Mucosa of descending colon (tissue), 3 donors: ENCODE data around the gene ANO10. TPM values are rescaled to one million over a fixed set of nuclear protein-coding genes. Genes with fewer than 3 reads are reported as not detected.
"Not testable (repeated sequence)": the region's sequence is repeated elsewhere in the genome, so short reads cannot be mapped to it uniquely, and the experiment has no call there.

Source experiments
- ATAC-seq: fragments of 200-7000 bp; cut with Tn5 transposase; one replicate; pipeline ENCODE4 v1.9.1; 2020; ENCODE audit warnings: mild to moderate bottlenecking, moderate library complexity
- DNase-seq, 3 donors: peaks; one replicate each; pipeline ENCODE4 v3.0.0-alpha.2; 2020
- H3K36me3 ChIP-seq: fragments of 200-600 bp; one replicate; pipeline ENCODE4 v1.8.0; 2021; ENCODE audit warnings: low read depth, mild to moderate bottlenecking
- H3K4me1 ChIP-seq: fragments of 200-600 bp; one replicate; pipeline ENCODE4 v1.8.0; 2021; ENCODE audit warnings: low read depth, mild to moderate bottlenecking
- H3K4me3 ChIP-seq: fragments of 200-600 bp; one replicate; pipeline ENCODE4 v1.8.0; 2021; ENCODE audit warnings: mild to moderate bottlenecking
- H3K9me3 ChIP-seq: fragments of 200-600 bp; one replicate; pipeline ENCODE4 v1.8.0; 2021; ENCODE audit warnings: mild to moderate bottlenecking
- intact Hi-C, 2 donors: fragments of 100-400 bp; cut with DNase I in 1 of 2; cut with micrococcal nuclease in 1 of 2; formaldehyde crosslinking; loops; one replicate each; pipeline versions ENCODE4 v1.11.0 to v1.11.1; 2022; cut with DNase I, micrococcal nuclease
- total RNA-seq, 3 donors: library from RNA; stranded (reverse); fragmentation: NEBNext Ultra II Directional in 2 of 3; extraction: Animal tissue kit (Norgen Biotek cat#: 25700) in 2 of 3; gene quantifications; one replicate each; pipeline versions ENCODE4 v1.2.1 to v1.2.4, GENCODE V29; 2021 to 2023
- TF ChIP-seq, protein P1 (sequence below): fragments of 200-600 bp; IDR thresholded peaks from one replicate; pipeline ENCODE4 v1.8.0; 2022; ENCODE audit warnings: antibody characterized with exemption, mild to moderate bottlenecking
- donor health status: DM: no; HTN: no; CAD: no; lungs with moderate emphysema.
- donor health status: DM: no; HTN: no; CAD: no.
- donor health status: DM: no; HTN: yes; CAD: no.

Gene ANO10
- total RNA-seq, 3 donors from 2014 or later, result 46.6 to 100.0 (median 64.1) TPM

- ATAC-seq (no peak), DNase-seq (no peak)
- no peak overlapping the region for H3K4me3 ChIP-seq
- intact Hi-C loops, result no loop called here
- TF ChIP-seq, protein P1, sequence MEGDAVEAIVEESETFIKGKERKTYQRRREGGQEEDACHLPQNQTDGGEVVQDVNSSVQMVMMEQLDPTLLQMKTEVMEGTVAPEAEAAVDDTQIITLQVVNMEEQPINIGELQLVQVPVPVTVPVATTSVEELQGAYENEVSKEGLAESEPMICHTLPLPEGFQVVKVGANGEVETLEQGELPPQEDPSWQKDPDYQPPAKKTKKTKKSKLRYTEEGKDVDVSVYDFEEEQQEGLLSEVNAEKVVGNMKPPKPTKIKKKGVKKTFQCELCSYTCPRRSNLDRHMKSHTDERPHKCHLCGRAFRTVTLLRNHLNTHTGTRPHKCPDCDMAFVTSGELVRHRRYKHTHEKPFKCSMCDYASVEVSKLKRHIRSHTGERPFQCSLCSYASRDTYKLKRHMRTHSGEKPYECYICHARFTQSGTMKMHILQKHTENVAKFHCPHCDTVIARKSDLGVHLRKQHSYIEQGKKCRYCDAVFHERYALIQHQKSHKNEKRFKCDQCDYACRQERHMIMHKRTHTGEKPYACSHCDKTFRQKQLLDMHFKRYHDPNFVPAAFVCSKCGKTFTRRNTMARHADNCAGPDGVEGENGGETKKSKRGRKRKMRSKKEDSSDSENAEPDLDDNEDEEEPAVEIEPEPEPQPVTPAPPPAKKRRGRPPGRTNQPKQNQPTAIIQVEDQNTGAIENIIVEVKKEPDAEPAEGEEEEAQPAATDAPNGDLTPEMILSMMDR, result no peak
- peaks cover 3% of the 10 kb centered on the region for H3K9me3 ChIP-seq
- H3K4me1 ChIP-seq, result peaks cover 4% of the 10 kb centered on the region
- H3K36me3 ChIP-seq, result no peaks in the 10 kb centered on the region
Observed at GRCh38 chr3:43597961-43598360, 23.9 kb downstream of the ANO10 start.

DNA sequence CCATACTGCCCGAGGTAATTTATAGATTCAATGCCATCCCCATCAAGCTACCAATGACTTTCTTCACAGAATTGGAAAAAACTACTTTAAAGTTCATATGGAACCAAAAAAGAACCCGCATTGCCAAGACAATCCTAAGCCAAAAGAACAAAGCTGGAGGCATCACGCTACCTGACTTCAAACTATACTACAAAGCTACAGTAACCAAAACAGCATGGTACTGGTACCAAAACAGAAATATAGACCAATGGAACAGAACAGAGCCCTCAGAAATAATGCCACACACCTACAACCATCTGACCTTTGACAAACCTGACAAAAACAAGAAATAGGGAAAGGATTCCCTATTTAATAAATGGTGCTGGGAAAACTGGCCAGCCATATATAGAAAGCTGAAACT lies 25.6 kb downstream of the ANO10 start:
- H3K9me3 ChIP-seq, intact Hi-C loops, H3K4me1 ChIP-seq, DNase-seq, H3K4me3 ChIP-seq, ATAC-seq, H3K36me3 ChIP-seq: not testable (repeated sequence)

DNA sequence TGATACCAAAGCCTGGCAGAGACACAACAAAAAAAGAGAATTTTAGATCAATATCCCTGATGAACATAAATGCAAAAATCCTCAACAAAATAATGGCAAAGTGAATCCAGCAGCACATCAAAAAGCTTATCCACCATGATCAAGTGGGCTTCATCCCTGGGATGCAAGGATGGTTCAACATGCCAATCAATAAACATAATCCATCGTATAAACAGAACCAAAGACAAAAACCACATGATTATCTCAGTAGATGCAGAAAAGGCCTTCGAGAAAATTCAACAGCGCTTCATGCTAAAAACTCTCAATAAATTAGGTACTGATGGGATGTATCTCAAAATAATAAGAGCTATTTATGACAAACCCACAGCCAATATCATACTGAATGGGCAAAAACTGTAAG lies 26.5 kb downstream of the ANO10 start:
- H3K9me3 ChIP-seq, H3K4me3 ChIP-seq, H3K36me3 ChIP-seq, intact Hi-C loops, ATAC-seq, DNase-seq, H3K4me1 ChIP-seq: not testable (repeated sequence)

GRCh38 chr3:43593588-43593987 lies 28.2 kb downstream of the ANO10 start:
- ATAC-seq, H3K4me1 ChIP-seq, intact Hi-C loops, H3K4me3 ChIP-seq, H3K9me3 ChIP-seq, H3K36me3 ChIP-seq, DNase-seq: not testable (repeated sequence)

- H3K9me3 ChIP-seq, DNase-seq, intact Hi-C loops, ATAC-seq, H3K4me1 ChIP-seq, H3K4me3 ChIP-seq, H3K36me3 ChIP-seq: not testable (repeated sequence)
Observed at GRCh38 chr3:43591866-43592265, 29.9 kb downstream of the ANO10 start.

DNA sequence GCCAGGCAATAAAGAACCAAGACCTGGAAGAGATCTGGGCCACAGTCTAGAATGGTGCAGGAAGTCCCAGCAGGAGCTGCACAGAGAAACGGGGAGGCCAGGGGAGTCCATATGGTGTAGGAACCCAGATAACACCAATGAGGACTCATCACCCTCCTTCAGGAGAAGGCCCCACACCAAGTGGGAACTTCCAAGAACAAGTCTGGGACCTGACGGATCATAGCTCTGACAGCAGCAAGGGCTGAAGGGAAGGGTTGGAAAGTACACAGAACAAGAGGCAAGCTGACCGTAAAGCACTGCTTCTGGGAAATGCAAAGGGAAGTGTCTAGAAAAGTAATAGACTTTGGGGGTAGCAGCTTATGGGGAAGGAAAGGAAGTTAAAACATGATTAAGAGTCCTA lies 34.5 kb downstream of the ANO10 start:
- Histone ChIP-seq H3K36me3 (no peaks in the 10 kb centered on the region), H3K4me3 (no peak overlapping the region), H3K4me1 (no peaks in the 10 kb centered on the region), H3K9me3 (peaks cover 2% of the 10 kb centered on the region)
- intact Hi-C loops, result no loop called here
- DNase-seq, result no peak
- no peak for ATAC-seq
- TF ChIP-seq, protein P1, result no peak

GRCh38 chr3:43584043-43584826 lies 37.6 kb downstream of the ANO10 start:
- H3K4me3 ChIP-seq, result no peak overlapping the region
- ATAC-seq, result no peak
- intact Hi-C loops, result no loop called here
- no peak for DNase-seq
- TF ChIP-seq, protein P1, result no peak
- no peaks in the 10 kb centered on the region for H3K36me3 ChIP-seq
- no peaks in the 10 kb centered on the region for H3K4me1 ChIP-seq
- no peaks in the 10 kb centered on the region for H3K9me3 ChIP-seq

DNA sequence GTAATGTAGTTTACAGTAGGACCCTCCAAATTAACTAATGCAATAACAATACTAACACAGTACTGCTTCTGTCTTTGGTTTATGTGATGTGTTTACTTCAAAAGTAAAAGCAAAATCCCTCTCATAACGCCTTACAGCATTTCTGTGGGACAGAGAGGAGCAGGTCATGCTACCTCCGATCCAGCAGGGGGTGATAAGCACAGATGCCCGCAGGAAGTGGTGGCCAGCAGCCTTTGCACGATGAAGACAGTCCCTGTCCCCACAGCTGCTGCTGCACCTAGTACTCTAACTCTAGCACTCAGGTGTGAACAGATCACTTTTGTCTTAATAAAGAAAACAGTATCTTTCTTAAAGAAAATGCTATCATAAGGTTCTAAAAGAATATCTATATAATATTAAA lies 38.3 kb downstream of the ANO10 start:
- no peaks in the 10 kb centered on the region for H3K9me3 ChIP-seq
- no peaks in the 10 kb centered on the region for H3K4me1 ChIP-seq
- no peak overlapping the region for H3K4me3 ChIP-seq
- no peaks in the 10 kb centered on the region for H3K36me3 ChIP-seq
- no peak for ATAC-seq
- intact Hi-C loops, result no loop called here
- no peak for DNase-seq
- TF ChIP-seq, protein P1, result no peak
